Neural cell (in vitro differentiated cells): ENCODE results near the gene ROBO1. TPM values are rescaled to one million over a fixed set of nuclear protein-coding genes. Genes with fewer than 3 reads are reported as not detected.
A peak's percentile ranks its signal among the peaks of the same experiment; 100 is the strongest.

Experiments
- H2AFZ ChIP-seq: fragments of 200-600, 300-800 bp; sonication (generic), shearing (Covaris generic); 2 replicates; pipeline ENCODE4 v1.6.0; 2014; ENCODE audit warnings: low read depth, mild to moderate bottlenecking, antibody characterized with exemption, low read length, moderate library complexity
- H3F3A ChIP-seq: fragments of 200-600 bp; shearing (Covaris generic); 2 replicates; pipeline ENCODE4 v1.6.1; 2016; ENCODE audit warnings: mild to moderate bottlenecking, moderate library complexity, mixed read lengths, antibody characterized with exemption, low read length; ENCODE audit not compliant: insufficient read depth, poor library complexity, severe bottlenecking
- H3K27ac ChIP-seq: fragments of 200-600, 300-800 bp; sonication (generic), shearing (Covaris generic); 2 replicates; pipeline ENCODE4 v1.5.1; 2014; ENCODE audit warnings: mild to moderate bottlenecking, low read length, moderate library complexity
- H3K27me3 ChIP-seq: fragments of 300-800, 200-600 bp; sonication (generic), shearing (Covaris generic); 2 replicates; pipeline ENCODE4 v1.6.0; 2014; ENCODE audit warnings: mild to moderate bottlenecking, low read depth, low read length, moderate library complexity; ENCODE audit not compliant: insufficient read depth
- H3K36me3 ChIP-seq: fragments of 300-800, 200-600 bp; sonication (generic), shearing (Covaris generic); 2 replicates; pipeline ENCODE4 v1.5.1; 2014; ENCODE audit warnings: mild to moderate bottlenecking, antibody characterized with exemption, low read length, moderate library complexity; ENCODE audit not compliant: insufficient read depth
- H3K4me2 ChIP-seq: fragments of 300-800, 200-600 bp; sonication (generic), shearing (Covaris generic); 2 replicates; pipeline ENCODE4 v1.6.0; 2014; ENCODE audit warnings: mild to moderate bottlenecking, low read length
- H3K4me3 ChIP-seq: fragments of 300-800, 200-600 bp; sonication (generic), shearing (Covaris generic); 2 replicates; pipeline ENCODE4 v1.5.1; 2014; ENCODE audit warnings: mild to moderate bottlenecking, low read length, moderate library complexity
- H3K79me2 ChIP-seq: fragments of 200-600 bp; shearing (Covaris generic); replicated peaks from 2 replicates; pipeline ENCODE4 v1.6.0; 2014; ENCODE audit warnings: mild to moderate bottlenecking, low read length, moderate library complexity; ENCODE audit not compliant: insufficient read depth
- H3K9ac ChIP-seq: fragments of 300-800, 200-600 bp; sonication (generic), shearing (Covaris generic); 2 replicates; pipeline ENCODE4 v1.6.1; 2016; ENCODE audit warnings: mild to moderate bottlenecking, low read length, mixed read lengths
- H3K9me2 ChIP-seq: fragments of 200-600 bp; shearing (Covaris generic); 2 replicates; pipeline ENCODE4 v1.6.1; 2016; ENCODE audit warnings: mild to moderate bottlenecking, low read length, mixed read lengths; ENCODE audit not compliant: insufficient read depth
- H3K9me3 ChIP-seq: fragments of 200-600, 300-800 bp; sonication (generic), shearing (Covaris generic); 2 replicates; pipeline ENCODE4 v1.6.1; 2016; ENCODE audit warnings: mild to moderate bottlenecking, mixed run types, low read length, moderate library complexity, mixed read lengths
- H4K20me1 ChIP-seq: fragments of 200-600 bp; shearing (Covaris generic); 2 replicates; pipeline ENCODE4 v1.6.1; 2016; ENCODE audit warnings: mild to moderate bottlenecking, mixed run types; ENCODE audit not compliant: insufficient read depth
- CTCF ChIP-seq: fragments of 450-650 bp; IDR thresholded peaks from 2 replicates; pipeline ENCODE4 v1.5.1; 2014; ENCODE audit warnings: antibody characterized with exemption, mild to moderate bottlenecking, moderate library complexity; ENCODE audit not compliant: poor library complexity, severe bottlenecking
- POLR2AphosphoS5 ChIP-seq: IDR thresholded peaks from 2 replicates; pipeline ENCODE4 v1.6.1; 2012
- RAD21 ChIP-seq: fragments of 450-650 bp; conservative IDR thresholded peaks from 2 replicates; pipeline ENCODE4 v1.6.1; 2014; ENCODE audit warnings: antibody characterized with exemption, mild to moderate bottlenecking, moderate library complexity
- polyA plus RNA-seq: library from polyadenylated mRNA; depleted of rRNA; stranded (reverse); fragments of >200 nt; gene quantifications from 2 replicates; pipeline ENCODE4 v1.2.3, GENCODE V29; 2014

The ROBO1 gene
- polyA plus RNA-seq, 1 donor from 2014 or later = 183 TPM

GRCh38 chr3:78742041-78742440, 1025.8 kb downstream of the ROBO1 start:
- Histone ChIP-seq H3K9ac (no peak overlapping the region), H3K9me2 (no peaks in the 10 kb centered on the region), H3K36me3 (no peaks in the 10 kb centered on the region), H4K20me1 (no peaks in the 10 kb centered on the region), H2AFZ (no peak overlapping the region), H3K9me3 (no peaks in the 10 kb centered on the region), H3K27me3 (no peaks in the 10 kb centered on the region), H3K4me2 (no peak overlapping the region), H3K79me2 (peaks cover 22% of the 10 kb centered on the region), H3F3A (no peaks in the 10 kb centered on the region), H3K4me3 (no peak overlapping the region), H3K27ac (no peak overlapping the region)
- TF ChIP-seq RAD21 (no peak), CTCF (no peak)

GRCh38 chr3:78741066-78741645, 1026.6 kb downstream of the ROBO1 start:
- Histone ChIP-seq H3K79me2 (peaks cover 17% of the 10 kb centered on the region), H4K20me1 (no peaks in the 10 kb centered on the region), H3K9ac (no peak overlapping the region), H2AFZ (no peak overlapping the region), H3K9me3 (no peaks in the 10 kb centered on the region), H3K4me2 (no peak overlapping the region), H3K4me3 (no peak overlapping the region), H3K27me3 (no peaks in the 10 kb centered on the region), H3F3A (no peaks in the 10 kb centered on the region), H3K36me3 (no peaks in the 10 kb centered on the region), H3K27ac (no peak overlapping the region), H3K9me2 (no peaks in the 10 kb centered on the region)
- TF ChIP-seq CTCF (peak; percentile 47), POLR2AphosphoS5 (no peak)

- Histone ChIP-seq H3K4me2 (no peak overlapping the region), H3K36me3 (no peaks in the 10 kb centered on the region), H3K9ac (no peak overlapping the region), H3K4me3 (no peak overlapping the region), H3K9me3 (no peaks in the 10 kb centered on the region), H3K79me2 (peaks cover 17% of the 10 kb centered on the region), H2AFZ (no peak overlapping the region), H3K27me3 (no peaks in the 10 kb centered on the region), H3K9me2 (no peaks in the 10 kb centered on the region), H3F3A (no peaks in the 10 kb centered on the region), H4K20me1 (no peaks in the 10 kb centered on the region), H3K27ac (no peak overlapping the region)
- no peak for TF ChIP-seq CTCF
These were observed 1029.0 kb downstream of the ROBO1 start for GRCh38 chr3:78738833-78739232.
